Stimulated activated CD4-positive, alpha-beta T cell treated with anti-CD3 and anti-CD28 coated beads, TNF-alpha, amount 100 ng/mL, for 48 hours (primary cell): ENCODE results near the gene ZNF526.
"Not testable (repeated sequence)": the region's sequence is repeated elsewhere in the genome, so short reads cannot be mapped to it uniquely, and the experiment has no call there.

Source experiments
- DNase-seq, 3 donors: peaks; one replicate each; pipeline ENCODE4 v3.0.0-alpha.2; 2020; ENCODE audit warnings: low read depth in 3 of 3

ZNF526 gene

DNA sequence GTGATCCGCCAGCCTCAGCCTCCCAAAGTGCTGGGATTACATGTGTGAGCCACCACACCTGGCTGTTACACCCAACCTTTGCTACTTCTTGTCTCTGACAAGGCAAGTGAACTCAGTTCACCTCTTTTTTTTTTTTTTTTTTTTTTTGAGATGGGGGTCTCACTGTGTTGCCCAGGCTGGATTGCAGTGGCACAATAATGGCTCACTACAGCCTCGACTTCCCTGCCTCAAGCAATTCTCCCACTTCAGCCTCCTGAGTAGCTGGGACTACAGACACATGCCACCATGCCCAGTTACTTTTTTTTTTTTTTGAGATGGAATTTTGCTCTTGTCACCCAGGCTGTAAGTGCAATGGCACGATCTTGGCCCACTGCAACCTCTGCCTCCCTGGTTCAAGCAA lies 37.7 kb downstream of the ZNF526 start:
- DNase-seq, result not testable (repeated sequence)

DNA sequence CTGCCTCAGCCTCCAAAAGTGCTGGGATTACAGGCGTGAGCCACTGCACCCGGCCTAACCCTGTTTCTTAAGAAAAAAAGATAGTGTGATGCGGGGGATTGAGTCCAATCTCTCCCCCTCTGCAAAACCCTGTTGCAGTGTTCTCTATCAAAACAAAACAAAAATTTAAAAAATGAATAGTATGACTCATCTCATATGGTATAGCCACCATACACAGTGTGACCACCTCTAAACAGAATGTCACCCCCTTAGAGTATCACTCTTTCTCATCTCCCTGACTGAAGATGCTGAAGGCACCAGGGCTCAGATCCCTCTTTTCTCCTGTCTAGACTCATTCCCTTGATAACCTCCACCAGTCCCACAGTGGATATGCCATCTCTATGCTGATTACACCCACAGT lies 41.7 kb downstream of the ZNF526 start:
- DNase-seq, result no peak

DNA sequence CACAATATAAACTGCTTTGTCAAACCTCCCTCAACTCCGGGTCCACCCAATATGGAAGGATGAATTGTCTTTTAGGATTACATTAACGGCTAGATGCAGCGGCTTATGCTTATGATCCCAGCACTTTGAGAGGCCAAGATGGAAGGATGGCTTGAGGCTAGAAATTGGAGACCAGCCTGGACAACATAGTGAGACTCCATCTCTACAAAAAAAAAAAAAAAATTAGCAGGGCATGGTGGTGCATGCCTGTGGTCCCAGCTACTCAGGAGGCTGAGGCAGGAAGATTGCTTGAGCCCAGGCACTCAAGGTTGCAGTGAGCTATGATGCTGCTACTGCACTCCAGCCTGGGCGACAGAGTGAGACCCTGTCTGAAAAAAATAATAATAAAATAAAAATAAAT lies 46.0 kb downstream of the ZNF526 start:
- DNase-seq, result not testable (repeated sequence)

DNA sequence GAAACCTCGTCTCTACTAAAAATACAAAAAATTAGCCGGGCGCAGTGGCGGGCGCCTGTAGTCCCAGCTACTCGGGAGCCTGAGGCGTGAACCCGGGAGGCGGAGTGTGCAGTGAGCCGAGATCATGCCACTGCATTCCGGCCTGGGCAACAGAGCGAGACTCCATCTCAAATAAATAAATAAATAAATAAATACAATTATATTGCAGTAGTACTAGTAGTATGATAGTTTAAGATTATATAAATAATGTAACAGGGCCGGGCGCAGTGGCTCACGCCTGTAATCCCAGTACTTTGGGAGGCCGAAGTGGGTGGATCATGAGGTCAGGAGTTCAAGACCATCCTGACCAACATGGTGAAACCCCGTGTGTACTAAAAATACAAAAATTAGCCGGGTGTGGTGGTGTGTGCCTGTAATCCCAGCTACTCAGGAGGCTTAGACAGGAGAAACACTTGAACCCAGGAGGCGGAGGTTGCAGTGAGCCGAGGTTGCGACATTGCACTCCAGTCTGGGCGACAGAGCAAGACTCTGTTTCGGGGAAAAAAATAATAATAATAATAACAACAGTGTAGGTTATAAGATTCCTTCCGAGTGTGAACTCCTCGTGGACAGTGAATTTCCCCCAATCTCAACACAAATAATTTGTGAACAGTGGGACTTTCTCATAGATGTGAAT lies 47.0 kb downstream of the ZNF526 start:
- not testable (repeated sequence) for DNase-seq

DNA sequence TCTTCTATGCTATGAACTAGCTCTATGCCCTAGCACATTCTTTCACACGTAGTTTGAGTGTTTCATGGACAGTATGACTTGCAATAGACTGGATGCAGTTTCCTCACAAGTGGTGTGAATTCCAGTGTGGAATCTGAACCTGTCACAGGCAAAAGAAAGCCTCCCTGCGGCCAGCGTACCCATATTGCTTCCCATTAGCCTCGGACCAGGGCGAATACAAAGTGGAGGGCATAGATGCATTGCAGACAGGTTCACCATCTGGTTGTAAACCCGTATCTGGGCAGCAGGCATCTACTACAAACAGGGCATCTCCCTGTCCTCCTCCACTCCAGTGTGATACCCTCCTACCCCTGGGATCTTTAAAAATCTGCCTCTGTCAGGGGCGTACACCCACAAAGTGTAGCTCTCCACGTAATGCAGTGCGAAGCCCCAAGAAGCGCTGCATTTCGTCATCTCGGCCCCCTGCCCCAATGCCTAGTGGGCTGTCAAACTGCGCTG lies 47.6 kb downstream of the ZNF526 start:
- no peak for DNase-seq

DNA sequence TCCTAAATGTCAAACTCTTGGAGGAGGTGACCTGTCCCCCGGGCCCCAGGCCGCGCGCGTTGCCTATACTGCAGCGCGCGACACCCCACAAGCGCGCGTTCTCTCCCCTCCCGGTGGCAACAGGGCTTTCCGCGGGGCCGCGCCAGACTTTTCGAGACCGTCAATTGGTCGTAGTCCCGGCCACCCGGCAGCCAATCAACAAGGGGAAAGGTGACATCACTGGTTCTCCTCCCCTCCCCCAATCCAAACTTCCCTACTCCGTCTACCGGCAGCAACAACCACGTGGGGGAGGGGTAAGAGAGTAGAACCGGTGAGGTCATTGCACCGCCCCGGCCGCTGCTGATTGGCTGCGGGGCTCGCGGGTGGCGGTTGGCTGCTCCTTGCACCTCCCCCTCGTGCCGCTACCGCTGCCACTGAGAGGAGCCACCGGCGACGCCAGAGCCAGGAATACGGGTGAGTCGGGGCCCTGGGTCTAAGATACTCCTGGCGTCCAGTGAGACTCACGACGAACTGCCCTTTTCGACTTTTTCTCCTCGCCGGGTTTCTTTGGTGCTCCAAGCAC lies 48.1 kb downstream of the ZNF526 start:
- DNase-seq, result peak; percentile 96 to 99 (median 98)

DNA sequence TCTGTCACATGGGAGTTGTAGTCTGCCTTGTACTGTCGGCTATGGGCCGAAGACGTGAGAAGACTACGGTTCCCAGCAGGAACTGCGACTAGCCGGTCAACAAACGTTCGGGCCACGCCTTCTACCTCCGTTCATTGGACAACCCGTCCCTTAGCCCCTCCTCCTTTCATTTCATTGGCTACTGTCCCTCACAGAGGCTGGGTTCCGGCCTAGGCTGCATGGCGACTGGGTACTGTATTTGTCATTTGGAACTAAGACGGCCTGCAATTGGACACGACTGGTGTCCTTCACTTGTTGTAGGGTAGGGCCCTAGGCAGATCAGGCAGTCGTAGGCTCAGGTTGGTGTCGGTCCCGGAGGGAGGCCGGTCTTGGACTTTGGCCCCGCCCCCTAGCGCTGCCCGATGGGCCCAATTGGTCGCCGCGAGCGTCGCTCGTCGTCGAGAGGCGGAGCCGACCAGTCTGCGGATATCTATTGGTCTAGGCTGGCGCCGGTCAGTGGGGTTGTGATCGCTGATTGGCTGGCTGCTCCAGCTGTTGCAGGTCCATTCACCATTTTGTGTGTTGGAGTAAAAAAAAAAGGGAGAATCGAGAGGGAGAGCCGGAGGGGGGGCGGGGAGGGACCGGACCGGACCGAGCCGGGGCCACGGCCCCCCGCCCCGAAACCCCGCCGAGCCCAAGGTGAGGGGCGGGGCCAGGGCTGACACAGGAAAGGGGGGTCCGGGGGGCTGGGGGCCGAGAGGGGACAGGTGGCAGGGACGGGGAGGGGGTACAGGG lies 48.8 kb downstream of the ZNF526 start, which contains the start of gene CIC:
Gene CIC (plus strand): TSS at position 549 of the 774 bp plus-strand sequence. CDS start 2,532 bp downstream, outside the sequence.
- DNase-seq, result peak; percentile 97 to 99 (median 97)

DNA sequence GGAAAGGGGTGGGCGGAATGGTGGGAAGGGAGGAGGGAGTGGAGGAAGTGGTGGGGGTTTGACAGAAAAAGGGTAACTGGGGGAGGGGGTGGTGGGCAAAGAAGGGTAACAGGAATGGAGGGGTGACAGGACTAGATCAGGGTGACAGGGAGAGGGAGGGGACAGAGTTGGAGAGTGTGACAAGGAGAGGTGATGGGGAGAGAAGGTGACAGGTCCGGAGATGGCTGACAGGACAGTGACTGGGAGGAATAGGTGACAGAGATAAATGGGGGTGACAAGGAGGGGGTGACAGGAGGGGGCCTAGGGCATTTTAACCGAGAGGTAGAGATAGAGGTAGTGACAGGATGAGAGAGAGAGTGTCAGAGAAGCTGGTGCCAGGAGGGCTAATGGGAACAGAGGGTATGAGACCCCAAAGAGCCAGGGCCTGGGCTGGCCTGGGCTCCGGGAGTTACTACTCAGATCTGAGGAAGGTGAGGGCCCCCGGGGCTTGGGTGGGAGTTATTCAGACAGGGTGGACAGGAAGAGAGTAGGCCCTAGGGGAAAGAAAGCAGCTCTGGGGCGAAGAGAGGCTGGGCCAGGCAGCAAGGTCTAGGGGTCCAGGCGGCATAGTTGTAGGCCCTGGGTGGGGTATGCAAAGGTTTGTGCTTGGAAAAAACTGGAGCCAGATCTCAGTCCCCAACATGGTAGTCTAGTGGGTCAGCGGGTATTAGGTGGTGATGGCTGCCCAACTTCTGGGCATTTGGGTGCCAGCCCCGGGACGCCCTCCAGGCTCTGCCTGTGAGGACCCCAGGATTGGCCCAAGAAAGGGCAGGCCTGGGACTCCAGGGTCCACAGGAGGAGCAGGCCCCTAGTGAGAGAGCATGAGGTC lies 49.6 kb downstream of the ZNF526 start:
- no peak for DNase-seq

DNA sequence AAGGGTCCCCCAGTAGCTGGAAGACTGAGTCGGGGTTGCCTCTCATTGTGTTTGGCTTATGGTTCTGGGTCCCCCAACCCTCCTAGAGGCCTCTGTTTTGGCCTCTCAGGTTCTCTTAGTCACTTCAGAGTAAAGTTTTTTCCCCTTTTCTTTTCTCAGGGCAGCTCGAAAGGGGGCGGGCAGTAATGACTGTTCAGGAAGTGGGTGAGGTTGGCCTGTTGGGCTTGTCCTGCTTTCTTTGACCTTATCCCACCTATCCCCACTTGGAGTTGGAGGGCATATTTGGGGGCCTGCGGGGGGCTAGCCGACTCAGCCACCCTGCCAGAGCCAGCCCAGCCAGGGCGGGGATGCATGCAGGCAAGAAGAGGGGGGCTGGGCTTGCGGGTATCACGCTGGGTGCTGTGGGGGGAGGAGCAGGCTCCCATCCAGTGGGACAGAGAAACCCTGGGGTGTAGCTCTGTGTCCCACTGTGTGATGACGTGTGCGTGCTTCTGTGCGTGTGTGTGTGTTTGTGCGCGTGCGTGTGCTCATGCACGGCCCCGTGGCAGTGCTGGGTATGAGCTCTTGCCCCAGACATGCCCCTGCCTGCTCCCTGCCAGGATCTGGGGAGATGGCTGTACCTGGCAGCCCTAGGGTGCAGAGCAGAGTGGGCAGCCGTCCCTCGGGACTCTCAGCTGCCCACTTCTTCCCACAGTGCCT lies 50.4 kb downstream of the ZNF526 start:
- peak in 2 of 3 donors; percentile 62 to 66 for DNase-seq

DNA sequence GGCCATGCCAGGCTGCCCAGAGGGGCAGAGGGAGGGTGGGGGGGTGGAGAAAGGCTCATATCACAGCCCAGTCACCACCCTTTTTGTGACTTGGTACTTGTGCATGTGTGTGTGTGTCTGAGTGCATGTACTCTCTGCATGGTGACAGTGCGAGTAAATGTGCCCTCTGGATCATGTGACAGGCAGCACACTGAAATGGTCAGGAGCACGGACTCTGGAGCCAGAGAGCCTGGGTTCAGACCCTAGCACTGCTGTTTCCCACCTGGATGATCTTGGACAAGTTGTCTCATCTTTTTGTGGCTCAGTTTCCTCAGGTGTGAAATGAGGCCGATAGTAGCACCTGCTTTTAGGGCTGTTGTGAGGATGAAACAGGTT lies 50.9 kb downstream of the ZNF526 start:
- no peak for DNase-seq

DNA sequence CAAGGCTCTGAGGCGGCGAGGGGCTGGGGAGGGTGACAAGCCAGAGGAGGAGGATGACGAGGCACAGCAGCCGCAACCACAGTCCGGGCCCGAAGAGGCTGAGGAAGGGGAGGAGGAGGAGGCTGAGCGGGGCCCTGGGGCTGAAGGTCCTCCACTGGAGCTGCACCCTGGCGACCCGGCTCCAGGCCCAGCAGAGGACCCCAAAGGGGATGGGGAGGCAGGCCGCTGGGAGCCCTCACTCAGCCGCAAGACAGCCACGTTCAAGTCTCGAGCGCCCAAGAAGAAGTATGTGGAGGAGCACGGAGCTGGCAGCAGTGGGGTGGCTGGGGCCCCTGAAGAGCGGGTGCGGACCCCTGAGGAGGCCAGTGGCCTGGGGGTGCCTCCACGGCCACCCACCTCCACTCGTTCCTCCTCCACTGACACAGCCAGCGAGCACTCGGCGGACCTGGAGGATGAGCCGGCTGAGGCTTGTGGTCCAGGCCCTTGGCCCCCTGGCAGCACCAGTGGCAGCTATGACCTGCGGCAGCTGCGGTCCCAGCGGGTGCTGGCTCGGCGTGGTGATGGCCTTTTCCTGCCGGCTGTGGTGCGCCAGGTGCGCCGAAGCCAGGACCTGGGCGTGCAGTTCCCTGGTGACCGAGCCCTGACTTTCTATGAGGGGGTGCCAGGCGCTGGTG lies 51.9 kb downstream of the ZNF526 start:
- no peak for DNase-seq

DNA sequence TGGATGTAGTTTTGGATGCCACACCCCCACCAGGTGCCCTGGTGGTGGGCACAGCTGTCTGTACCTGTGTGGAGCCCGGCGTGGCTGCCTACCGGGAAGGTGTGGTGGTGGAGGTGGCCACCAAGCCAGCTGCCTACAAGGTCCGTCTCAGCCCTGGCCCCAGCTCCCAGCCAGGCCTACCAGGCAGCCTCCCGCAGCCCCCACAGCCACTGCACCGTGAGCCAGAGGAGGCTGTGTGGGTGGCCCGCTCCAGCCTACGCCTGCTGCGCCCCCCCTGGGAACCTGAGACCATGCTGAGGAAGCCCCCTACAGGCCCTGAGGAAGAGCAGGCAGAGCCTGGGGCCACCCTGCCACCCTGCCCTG lies 52.4 kb downstream of the ZNF526 start:
- no peak for DNase-seq

DNA sequence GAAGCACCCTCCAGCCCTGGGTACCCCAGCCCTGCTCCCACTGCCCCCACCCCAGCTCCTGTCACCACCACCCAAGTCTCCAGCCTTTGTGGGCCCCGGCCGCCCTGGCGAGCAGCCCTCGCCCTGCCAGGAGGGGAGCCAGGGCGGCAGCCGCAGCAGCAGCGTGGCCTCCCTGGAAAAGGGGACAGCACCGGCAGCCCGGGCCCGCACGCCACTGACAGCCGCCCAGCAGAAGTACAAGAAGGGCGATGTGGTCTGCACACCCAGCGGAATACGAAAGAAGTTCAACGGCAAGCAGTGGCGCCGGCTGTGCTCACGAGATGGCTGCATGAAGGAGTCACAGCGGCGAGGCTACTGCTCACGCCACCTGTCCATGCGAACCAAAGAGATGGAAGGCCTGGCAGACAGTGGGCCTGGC lies 52.9 kb downstream of the ZNF526 start:
- no peak for DNase-seq

DNA sequence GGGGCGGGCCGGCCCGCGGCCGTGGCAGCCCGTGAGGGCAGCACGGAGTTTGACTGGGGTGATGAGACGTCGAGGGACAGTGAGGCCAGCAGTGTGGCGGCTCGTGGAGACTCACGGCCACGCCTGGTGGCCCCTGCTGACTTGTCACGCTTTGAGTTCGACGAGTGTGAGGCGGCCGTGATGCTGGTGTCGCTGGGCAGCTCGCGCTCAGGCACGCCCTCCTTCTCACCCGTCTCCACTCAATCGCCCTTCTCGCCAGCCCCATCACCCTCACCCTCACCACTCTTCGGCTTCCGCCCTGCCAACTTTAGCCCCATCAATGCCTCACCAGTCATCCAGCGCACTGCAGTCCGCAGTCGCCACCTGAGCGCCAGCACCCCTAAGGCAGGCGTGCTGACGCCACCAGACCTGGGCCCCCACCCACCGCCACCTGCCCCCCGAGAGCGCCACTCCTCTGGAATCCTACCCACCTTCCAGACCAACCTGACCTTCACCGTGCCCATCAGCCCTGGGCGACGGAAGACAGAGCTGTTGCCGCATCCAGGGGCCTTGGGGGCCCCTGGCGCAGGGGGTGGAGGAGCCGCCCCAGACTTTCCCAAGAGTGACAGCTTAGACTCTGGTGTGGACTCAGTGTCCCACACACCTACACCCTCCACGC lies 53.4 kb downstream of the ZNF526 start:
- DNase-seq, result no peak

DNA sequence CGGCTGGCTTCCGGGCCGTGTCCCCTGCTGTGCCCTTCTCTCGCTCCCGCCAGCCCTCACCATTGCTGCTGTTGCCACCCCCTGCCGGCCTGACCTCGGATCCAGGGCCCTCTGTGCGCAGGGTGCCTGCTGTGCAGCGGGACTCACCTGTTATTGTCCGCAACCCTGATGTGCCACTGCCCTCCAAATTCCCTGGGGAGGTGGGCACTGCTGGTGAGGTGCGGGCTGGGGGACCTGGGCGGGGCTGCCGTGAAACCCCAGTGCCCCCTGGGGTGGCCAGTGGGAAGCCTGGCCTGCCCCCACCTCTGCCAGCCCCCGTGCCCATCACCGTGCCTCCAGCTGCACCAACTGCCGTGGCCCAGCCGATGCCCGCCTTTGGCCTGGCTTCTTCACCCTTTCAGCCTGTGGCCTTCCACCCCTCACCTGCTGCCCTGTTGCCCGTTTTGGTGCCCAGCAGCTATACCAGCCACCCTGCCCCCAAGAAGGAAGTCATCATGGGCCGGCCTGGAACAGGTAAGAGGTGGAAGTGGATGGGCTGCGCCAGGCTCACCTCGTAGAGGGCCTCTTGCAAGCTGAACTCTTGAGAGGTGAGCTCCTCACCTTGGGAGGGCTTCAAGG lies 54.1 kb downstream of the ZNF526 start:
- DNase-seq, result no peak

DNA sequence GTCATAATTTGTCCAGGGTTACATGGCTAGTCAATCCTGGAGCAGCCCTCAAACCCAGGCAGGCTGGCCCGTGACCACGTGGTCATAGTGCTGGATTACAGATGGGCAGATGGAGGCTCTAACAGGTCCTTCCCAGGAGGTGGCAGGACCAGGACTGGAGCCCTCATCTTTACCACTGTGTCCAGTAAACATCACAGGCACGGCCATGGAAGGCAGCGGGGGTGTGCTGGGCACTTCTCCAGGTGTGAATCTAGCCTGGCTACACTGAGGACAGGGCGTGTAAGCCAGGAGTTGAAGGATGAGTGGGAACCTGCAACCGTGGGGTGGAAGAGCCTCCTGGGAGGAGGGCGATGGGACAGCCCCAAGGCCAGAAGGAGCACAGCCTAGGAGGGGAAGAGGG lies 55.0 kb downstream of the ZNF526 start:
- no peak for DNase-seq

DNA sequence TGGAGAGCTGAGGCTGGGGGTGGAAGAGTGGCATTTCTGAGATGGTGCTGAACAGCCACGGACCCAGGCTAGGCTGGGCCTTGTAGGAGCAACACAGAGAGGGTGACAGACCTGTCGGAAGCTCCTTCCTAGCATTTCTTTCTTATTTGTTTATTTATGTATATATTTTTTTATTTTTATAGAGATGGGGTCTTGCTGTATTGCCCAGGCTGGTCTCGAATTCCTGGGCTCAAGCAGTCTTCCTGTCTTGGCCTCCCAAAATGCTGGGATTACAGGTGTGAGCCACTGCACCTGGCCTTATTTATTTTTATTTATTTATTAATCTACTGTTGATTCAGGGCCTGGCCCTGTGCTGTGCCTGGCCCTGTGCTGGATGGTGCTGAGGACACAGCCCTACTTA lies 55.4 kb downstream of the ZNF526 start:
- no peak for DNase-seq

DNA sequence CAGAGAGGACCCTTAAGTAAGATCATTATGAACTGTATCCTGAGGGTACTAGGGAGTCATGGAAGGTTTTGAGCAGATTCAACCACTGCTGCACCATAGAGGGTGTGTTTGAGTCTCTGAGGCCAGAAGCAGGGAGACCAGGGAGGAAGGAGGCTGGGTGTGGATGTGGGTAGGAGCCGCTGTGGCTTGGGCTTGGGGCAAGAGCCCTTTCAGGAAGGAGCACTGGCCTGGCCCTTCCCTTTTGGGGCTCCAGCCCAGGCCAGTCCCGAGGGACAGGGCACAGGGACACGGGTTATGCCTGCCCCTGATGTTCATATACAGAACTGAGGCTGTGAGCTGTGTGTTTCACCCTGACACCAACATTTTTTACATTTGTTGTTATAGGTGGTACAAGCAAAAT lies 56.2 kb downstream of the ZNF526 start:
- DNase-seq, result no peak

DNA sequence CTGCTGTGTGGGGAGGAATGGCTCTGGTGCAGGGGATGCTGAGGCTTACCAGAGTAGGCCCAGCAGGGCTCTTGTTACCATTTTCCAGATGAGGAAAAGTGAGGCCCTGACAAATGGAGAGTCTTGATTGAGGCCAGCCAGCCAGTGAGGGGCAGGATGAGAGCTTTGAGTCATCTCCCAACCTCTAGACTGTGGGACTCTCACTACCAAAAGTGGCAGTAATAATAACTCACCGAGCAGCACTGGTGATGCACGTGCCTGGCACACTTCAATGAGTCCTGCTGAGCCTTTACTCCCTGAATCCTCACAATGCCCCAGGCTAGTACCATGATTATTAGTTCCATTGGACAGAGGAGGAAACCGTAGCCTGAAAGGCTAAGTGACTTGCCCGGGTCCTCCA lies 56.7 kb downstream of the ZNF526 start:
- DNase-seq, result no peak
